Thymus (tissue), 11 donors: ENCODE measurements around the gene PRSS21. TPM values are rescaled to one million over a fixed set of nuclear protein-coding genes. Genes with fewer than 3 reads are reported as not detected.

Experiments
- DNase-seq, 9 donors: peaks; one replicate each; pipeline ENCODE4 v3.0.0-alpha.2; 2013; ENCODE audit warnings: low spot score in 9 of 9, low read depth in 6 of 9, missing footprints in 1 of 9
- H3K27ac ChIP-seq, 2 donors: one replicate each; pipeline ENCODE4 v1.5.1; 2013; ENCODE audit warnings: control low read depth in 1 of 2, low read depth in 1 of 2, low read length in 1 of 2, mild to moderate bottlenecking in 1 of 2, moderate library complexity in 1 of 2
- H3K27me3 ChIP-seq, 2 donors: one replicate each; pipeline ENCODE4 v1.5.1; 2013; ENCODE audit warnings: low read length in 1 of 2; ENCODE audit not compliant: control insufficient read depth in 2 of 2, insufficient read depth in 1 of 2
- H3K36me3 ChIP-seq, 2 donors: one replicate each; pipeline ENCODE4 v1.5.1; 2013; ENCODE audit warnings: low read length in 1 of 2, mild to moderate bottlenecking in 1 of 2, moderate library complexity in 1 of 2; ENCODE audit not compliant: control insufficient read depth in 2 of 2, insufficient read depth in 2 of 2
- H3K4me1 ChIP-seq, 2 donors: one replicate each; pipeline ENCODE4 v1.5.1; 2013; ENCODE audit warnings: low read length in 2 of 2; ENCODE audit not compliant: control insufficient read depth in 2 of 2, insufficient read depth in 2 of 2
- H3K4me3 ChIP-seq, 2 donors: one replicate each; pipeline ENCODE4 v1.5.1; 2013; ENCODE audit warnings: low read length in 2 of 2, control low read depth in 1 of 2, mild to moderate bottlenecking in 1 of 2
- H3K9me3 ChIP-seq, 2 donors: one replicate each; pipeline ENCODE4 v1.5.1; 2013; ENCODE audit warnings: low read length in 1 of 2, mild to moderate bottlenecking in 1 of 2; ENCODE audit not compliant: control insufficient read depth in 2 of 2, insufficient read depth in 1 of 2
- WGBS: extraction: QIAGEN DNeasy Blood & Tissue Kit; methylation state at CpG from one replicate; pipeline ENCODE4 v1.1.7; 2013; 5-methylcytosine and 5-hydroxymethylcytosine counted together
- polyA plus RNA-seq: library from polyadenylated mRNA; stranded (reverse); fragments of 200-250 nt; gene quantifications from one replicate; pipeline ENCODE4 v1.2.3, GENCODE V29; 2013
- total RNA-seq: library from RNA; stranded (reverse); fragments of 120-200 nt; gene quantifications from one replicate; pipeline ENCODE4 v1.2.4, GENCODE V29; 2013
- donor health status: healthy.

The PRSS21 gene
- total and polyA plus RNA-seq, 2 donors, result 0.68 to 1.2 TPM

- DNase-seq, result no peak
- no peaks in the 10 kb centered on the region for H3K9me3 ChIP-seq
- peaks cover 0 to 8% of the 10 kb centered on the region in 2 donors for H3K27me3 ChIP-seq
- no peak overlapping the region for H3K27ac ChIP-seq
- no peaks in the 10 kb centered on the region for H3K36me3 ChIP-seq
- WGBS, result 88% methylated on average over 15 of the region's 15 CpGs
- no peak overlapping the region for H3K4me3 ChIP-seq
- H3K4me1 ChIP-seq, result peaks cover 0 to 5% of the 10 kb centered on the region in 2 donors
Measured at GRCh38 chr16:2827374-2827791, 10.3 kb downstream of the PRSS21 start.

GRCh38 chr16:2827831-2828520, 10.9 kb downstream of the PRSS21 start:
- 91% methylated on average over 14 of the region's 14 CpGs for WGBS
- H3K4me1 ChIP-seq, result peaks cover 0 to 5% of the 10 kb centered on the region in 2 donors
- no peak overlapping the region for H3K4me3 ChIP-seq
- H3K9me3 ChIP-seq, result no peaks in the 10 kb centered on the region
- H3K27ac ChIP-seq, result no peak overlapping the region
- H3K36me3 ChIP-seq, result no peaks in the 10 kb centered on the region
- DNase-seq, result no peak
- H3K27me3 ChIP-seq, result peaks cover 0 to 8% of the 10 kb centered on the region in 2 donors

- 89% methylated on average over 8 of the region's 8 CpGs for WGBS
- peaks cover 0 to 8% of the 10 kb centered on the region in 2 donors for H3K27me3 ChIP-seq
- DNase-seq, result no peak
Measured at GRCh38 chr16:2828521-2828840, 11.4 kb downstream of the PRSS21 start.

GRCh38 chr16:2828876-2829430, 11.9 kb downstream of the PRSS21 start:
- WGBS, result 96% methylated on average over 17 of the region's 17 CpGs
- Histone ChIP-seq H3K27ac (no peak overlapping the region), H3K36me3 (no peaks in the 10 kb centered on the region), H3K9me3 (no peaks in the 10 kb centered on the region), H3K27me3 (peaks cover 0 to 8% of the 10 kb centered on the region in 2 donors), H3K4me1 (peaks cover 0 to 5% of the 10 kb centered on the region in 2 donors), H3K4me3 (no peak overlapping the region)
- DNase-seq, result no peak

More at GRCh38 chr16:2828521-2828840, 11.4 kb downstream of the PRSS21 start:
- no peak overlapping the region for H3K27ac ChIP-seq
- H3K4me1 ChIP-seq, result peaks cover 0 to 5% of the 10 kb centered on the region in 2 donors
- H3K9me3 ChIP-seq, result no peaks in the 10 kb centered on the region
- H3K4me3 ChIP-seq, result no peak overlapping the region
- no peaks in the 10 kb centered on the region for H3K36me3 ChIP-seq

- WGBS, result 65% methylated on average over 32 of the region's 32 CpGs
- H3K27me3 ChIP-seq, result peaks cover 0 to 6% of the 10 kb centered on the region in 2 donors
- H3K4me3 ChIP-seq, result no peak within 1 kb of the TSS
Measured at GRCh38 chr16:2829501-2830354, 12.7 kb downstream of the PRSS21 start, which contains the start of gene ZG16B. Gene ZG16B, plus strand, starts transcription at chr16:2830303. Its CDS starts 139 bp downstream, at chr16:2830442.

GRCh38 chr16:2830355-2830695, 13.3 kb downstream of the PRSS21 start:
- Histone ChIP-seq H3K4me3 (no peak overlapping the region), H3K27ac (no peak overlapping the region), H3K27me3 (peaks cover 0 to 6% of the 10 kb centered on the region in 2 donors), H3K36me3 (no peaks in the 10 kb centered on the region), H3K9me3 (no peaks in the 10 kb centered on the region), H3K4me1 (peaks cover 0 to 5% of the 10 kb centered on the region in 2 donors)
- DNase-seq, result no peak
- WGBS, result 88% methylated on average over 5 of the region's 5 CpGs

More at GRCh38 chr16:2829501-2830354, 12.7 kb downstream of the PRSS21 start, which contains the start of gene ZG16B:
- no peak for DNase-seq
- H3K27ac ChIP-seq, result no peak within 1 kb of the TSS
- H3K9me3 ChIP-seq, result no peaks in the 10 kb centered on the region
- no peaks in the 10 kb centered on the region for H3K36me3 ChIP-seq
- peaks cover 0 to 5% of the 10 kb centered on the region in 2 donors for H3K4me1 ChIP-seq

- Histone ChIP-seq H3K4me3 (no peak overlapping the region), H3K27ac (no peak overlapping the region), H3K9me3 (no peaks in the 10 kb centered on the region), H3K4me1 (peaks cover 0 to 5% of the 10 kb centered on the region in 2 donors), H3K36me3 (no peaks in the 10 kb centered on the region), H3K27me3 (peaks cover 0 to 9% of the 10 kb centered on the region in 2 donors)
- no peak for DNase-seq
- 95% methylated on average over 15 of the region's 15 CpGs for WGBS
Measured at GRCh38 chr16:2831203-2831602, 14.2 kb downstream of the PRSS21 start.

GRCh38 chr16:2833776-2834175, 16.7 kb downstream of the PRSS21 start:
- 83% methylated on average over 7 of the region's 7 CpGs for WGBS
- peaks cover 0 to 23% of the 10 kb centered on the region in 2 donors for H3K27me3 ChIP-seq
- H3K9me3 ChIP-seq, result peaks cover 0 to 1% of the 10 kb centered on the region in 2 donors
- no peak overlapping the region for H3K4me3 ChIP-seq
- H3K36me3 ChIP-seq, result no peaks in the 10 kb centered on the region
- no peak overlapping the region for H3K27ac ChIP-seq
- DNase-seq, result no peak
- H3K4me1 ChIP-seq, result peaks cover 0 to 5% of the 10 kb centered on the region in 2 donors

- WGBS, result 97% methylated on average over 3 of the region's 3 CpGs
- no peak overlapping the region for H3K4me3 ChIP-seq
- H3K36me3 ChIP-seq, result no peaks in the 10 kb centered on the region
- DNase-seq, result no peak
- H3K27me3 ChIP-seq, result peaks cover 0 to 24% of the 10 kb centered on the region in 2 donors
- H3K27ac ChIP-seq, result no peak overlapping the region
- peaks cover 0 to 3% of the 10 kb centered on the region in 2 donors for H3K4me1 ChIP-seq
- peaks cover 0 to 6% of the 10 kb centered on the region in 2 donors for H3K9me3 ChIP-seq
Measured at GRCh38 chr16:2834968-2835367, 17.9 kb downstream of the PRSS21 start.
